Type B pancreatic cell (in vitro differentiated cells): ENCODE results near the gene DPH7. TPM values are rescaled to one million over a fixed set of nuclear protein-coding genes. Genes with fewer than 3 reads are reported as not detected.
"Not testable (repeated sequence)": the region's sequence is repeated elsewhere in the genome, so short reads cannot be mapped to it uniquely, and the experiment has no call there.

Experiments used
- DNase-seq: peaks from one replicate; pipeline ENCODE4 v3.0.0; 2021; ENCODE audit warnings: mixed read lengths; ENCODE audit not compliant: unreplicated experiment; ENCODE audit errors: extremely low spot score
- H3K27ac Mint-ChIP-seq: 2 replicates; pipeline ENCODE4 v1.8.0; 2021; ENCODE audit warnings: mild to moderate bottlenecking, mixed read lengths
- H3K27me3 Mint-ChIP-seq: 2 replicates; pipeline ENCODE4 v1.8.0; 2021; ENCODE audit warnings: mixed read lengths
- H3K36me3 Mint-ChIP-seq: 2 replicates; pipeline ENCODE4 v1.8.0; 2021; ENCODE audit warnings: mixed read lengths
- H3K4me1 Mint-ChIP-seq: one replicate; pipeline ENCODE4 v1.8.0; 2021; ENCODE audit warnings: mixed read lengths; ENCODE audit not compliant: unreplicated experiment
- H3K4me3 Mint-ChIP-seq: 2 replicates; pipeline ENCODE4 v1.8.0; 2021; ENCODE audit warnings: mild to moderate bottlenecking, mixed read lengths
- H3K9me3 Mint-ChIP-seq: 2 replicates; pipeline ENCODE4 v1.8.0; 2021; ENCODE audit warnings: mixed read lengths
- CTCF ChIP-seq: fragments of 200-600 bp; sonication (generic); conservative IDR thresholded peaks from 2 replicates; pipeline ENCODE4 v1.5.0; 2021; ENCODE audit warnings: antibody characterized with exemption, mild to moderate bottlenecking
- total RNA-seq: library from RNA; stranded (reverse); gene quantifications from 2 replicates; pipeline ENCODE4 v1.2.1, GENCODE V29; 2021; ENCODE audit warnings: low replicate concordance

DPH7 gene
- total RNA-seq, 1 donor from 2014 or later, result 45.8 TPM

- no peak overlapping the region for H3K27ac Mint-ChIP-seq
- no peaks in the 10 kb centered on the region for H3K27me3 Mint-ChIP-seq
- H3K9me3 Mint-ChIP-seq, result peaks cover 6% of the 10 kb centered on the region
- no peak for DNase-seq
- peaks cover 3% of the 10 kb centered on the region for H3K4me1 Mint-ChIP-seq
- no peak overlapping the region for H3K4me3 Mint-ChIP-seq
- no peaks in the 10 kb centered on the region for H3K36me3 Mint-ChIP-seq
- TF ChIP-seq CTCF, result no peak
These were observed 34.5 kb downstream of the DPH7 start for GRCh38 chr9:137544176-137544760.

- H3K4me3 Mint-ChIP-seq, result no peak overlapping the region
- H3K4me1 Mint-ChIP-seq, result peaks cover 3% of the 10 kb centered on the region
- no peak for TF ChIP-seq CTCF
- no peaks in the 10 kb centered on the region for H3K27me3 Mint-ChIP-seq
- H3K9me3 Mint-ChIP-seq, result peaks cover 6% of the 10 kb centered on the region
- H3K27ac Mint-ChIP-seq, result no peak overlapping the region
- DNase-seq, result no peak
- H3K36me3 Mint-ChIP-seq, result no peaks in the 10 kb centered on the region
These were observed 35.3 kb downstream of the DPH7 start for GRCh38 chr9:137543237-137543963.

- Mint-ChIP-seq H3K36me3 (no peaks in the 10 kb centered on the region), H3K4me1 (no peaks in the 10 kb centered on the region), H3K27ac (no peak overlapping the region), H3K4me3 (no peak overlapping the region), H3K27me3 (no peaks in the 10 kb centered on the region), H3K9me3 (peaks cover 6% of the 10 kb centered on the region)
- TF ChIP-seq CTCF, result no peak
- DNase-seq, result no peak
These were observed 36.2 kb downstream of the DPH7 start for GRCh38 chr9:137542486-137542885.

GRCh38 chr9:137540536-137540935, 38.2 kb downstream of the DPH7 start:
- Mint-ChIP-seq H3K4me3 (no peak overlapping the region), H3K27ac (no peak overlapping the region)

DNA sequence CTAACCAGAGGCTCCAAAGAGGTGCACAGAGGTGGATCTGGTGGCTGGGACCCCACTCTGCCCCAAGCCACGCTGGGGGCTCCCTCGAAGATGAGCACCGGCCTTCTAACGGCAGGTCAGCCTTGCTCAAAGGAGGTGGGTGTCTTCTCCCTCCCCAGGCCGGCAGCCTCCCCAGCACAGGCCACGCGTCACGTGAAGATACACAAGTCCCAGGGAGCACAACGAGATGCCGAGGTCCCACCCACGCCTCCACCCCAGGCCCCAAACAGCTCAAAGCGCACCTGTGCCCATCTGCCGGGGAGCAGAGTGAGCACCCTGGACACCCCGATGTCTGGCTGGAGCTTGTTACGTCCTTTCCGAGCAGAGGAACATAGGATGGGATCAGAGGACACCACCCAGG, 40.7 kb downstream of the DPH7 start:
- Mint-ChIP-seq H3K36me3 (peaks cover 5% of the 10 kb centered on the region), H3K27me3 (no peaks in the 10 kb centered on the region), H3K9me3 (peaks cover 6% of the 10 kb centered on the region), H3K27ac (no peak overlapping the region), H3K4me3 (no peak overlapping the region), H3K4me1 (peaks cover 7% of the 10 kb centered on the region)
- no peak for TF ChIP-seq CTCF
- DNase-seq, result no peak

More at GRCh38 chr9:137540536-137540935, 38.2 kb downstream of the DPH7 start:
- Mint-ChIP-seq H3K27me3 (no peaks in the 10 kb centered on the region), H3K9me3 (no peaks in the 10 kb centered on the region), H3K4me1 (no peaks in the 10 kb centered on the region), H3K36me3 (no peaks in the 10 kb centered on the region)
- TF ChIP-seq CTCF, result no peak
- no peak for DNase-seq

DNA sequence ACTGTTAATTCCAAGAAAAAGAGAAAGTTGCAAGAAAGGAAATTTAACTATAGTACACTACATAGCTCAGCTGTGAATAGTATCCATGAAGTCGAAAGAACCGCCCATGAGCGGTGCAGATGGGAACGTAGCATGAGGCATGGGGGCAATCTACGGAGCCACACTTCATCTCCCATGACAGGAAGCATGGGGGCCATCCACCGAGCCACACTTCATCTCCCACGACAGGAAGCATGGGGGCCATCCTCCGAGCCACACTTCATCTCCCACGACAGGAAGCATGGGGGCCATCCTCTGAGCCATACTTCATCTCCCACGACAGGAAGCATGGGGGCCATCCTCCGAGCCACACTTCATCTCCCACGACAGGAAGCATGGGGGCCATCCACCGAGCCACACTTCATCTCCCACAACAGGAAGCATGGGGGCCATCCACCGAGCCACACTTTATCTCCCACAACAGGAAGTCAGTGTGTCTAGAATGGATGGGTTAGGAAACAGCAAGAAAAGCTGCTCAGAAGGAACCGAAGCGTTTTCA, 42.1 kb downstream of the DPH7 start:
- not testable (repeated sequence) for H3K9me3 Mint-ChIP-seq, DNase-seq, H3K27me3 Mint-ChIP-seq, H3K4me3 Mint-ChIP-seq, H3K27ac Mint-ChIP-seq, H3K4me1 Mint-ChIP-seq, H3K36me3 Mint-ChIP-seq
